Mucosa of stomach (tissue), 1 donor: ENCODE results near the gene TM9SF2.

Experiments
- H3K27me3 ChIP-seq: one replicate; pipeline ENCODE4 v1.7.0; 2013; ENCODE audit warnings: mild to moderate bottlenecking, low read length; ENCODE audit not compliant: control insufficient read depth, insufficient read depth
- H3K36me3 ChIP-seq: one replicate; pipeline ENCODE4 v1.7.0; 2013; ENCODE audit warnings: low read length; ENCODE audit not compliant: control insufficient read depth, insufficient read depth
- H3K4me1 ChIP-seq: one replicate; pipeline ENCODE4 v1.7.0; 2013; ENCODE audit warnings: mild to moderate bottlenecking, low read length; ENCODE audit not compliant: control insufficient read depth, insufficient read depth
- H3K4me3 ChIP-seq: one replicate; pipeline ENCODE4 v1.7.0; 2013; ENCODE audit warnings: low read length
- H3K9ac ChIP-seq: one replicate; pipeline ENCODE4 v1.7.0; 2013; ENCODE audit warnings: mild to moderate bottlenecking, low read length, moderate library complexity
- H3K9me3 ChIP-seq: one replicate; pipeline ENCODE4 v1.7.0; 2013; ENCODE audit warnings: mild to moderate bottlenecking, low read length, moderate library complexity; ENCODE audit not compliant: control insufficient read depth
- donor health status: Pancreatic carcinoma.

TM9SF2 gene

DNA sequence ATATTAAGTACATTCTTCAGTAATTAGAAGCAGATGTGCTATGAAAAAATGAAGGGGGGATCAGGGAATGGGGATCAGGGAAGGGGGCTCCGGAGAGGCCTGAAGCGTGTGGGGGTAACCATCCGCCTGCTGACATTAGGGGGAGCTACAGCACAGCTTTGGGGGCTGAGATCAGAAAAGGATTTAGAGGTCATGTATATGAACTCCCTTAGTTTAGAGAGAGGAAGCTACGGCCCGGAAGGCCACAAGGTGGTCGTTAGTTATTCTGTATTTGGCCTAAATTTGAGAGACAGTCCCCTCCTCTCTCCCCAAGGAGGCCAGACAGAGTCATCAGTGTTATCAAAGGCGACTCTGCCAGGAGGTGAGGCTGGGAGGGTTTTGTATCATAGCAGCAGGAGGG is 99.0 kb downstream of the TM9SF2 start:
- Histone ChIP-seq H3K36me3 (no peaks in the 10 kb centered on the region), H3K4me3 (no peak overlapping the region), H3K9ac (no peak overlapping the region), H3K27me3 (no peaks in the 10 kb centered on the region), H3K4me1 (no peaks in the 10 kb centered on the region), H3K9me3 (no peaks in the 10 kb centered on the region)

DNA sequence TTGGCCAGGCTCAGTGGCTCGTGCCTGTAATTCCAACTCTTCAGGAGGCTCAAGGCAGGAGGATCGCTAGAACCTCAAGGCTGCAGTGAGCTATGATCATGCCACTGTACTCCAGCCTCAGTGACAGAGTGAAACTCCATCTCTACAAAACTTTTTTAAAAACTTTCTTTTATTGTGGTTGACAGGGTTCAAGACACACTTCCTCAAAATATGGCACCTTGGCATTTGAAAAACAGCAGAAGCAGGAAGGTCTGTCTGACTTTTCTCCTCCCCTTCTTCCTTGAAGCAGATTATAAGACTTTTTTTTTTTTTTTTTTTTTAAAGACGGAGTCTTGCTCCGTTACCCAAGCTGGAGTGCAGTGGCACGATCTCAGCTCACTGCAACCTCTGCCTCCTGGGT is 100.3 kb downstream of the TM9SF2 start:
- Histone ChIP-seq H3K9ac (no peak overlapping the region), H3K4me1 (peaks cover 9% of the 10 kb centered on the region), H3K9me3 (no peaks in the 10 kb centered on the region), H3K36me3 (no peaks in the 10 kb centered on the region), H3K27me3 (no peaks in the 10 kb centered on the region), H3K4me3 (no peak overlapping the region)

DNA sequence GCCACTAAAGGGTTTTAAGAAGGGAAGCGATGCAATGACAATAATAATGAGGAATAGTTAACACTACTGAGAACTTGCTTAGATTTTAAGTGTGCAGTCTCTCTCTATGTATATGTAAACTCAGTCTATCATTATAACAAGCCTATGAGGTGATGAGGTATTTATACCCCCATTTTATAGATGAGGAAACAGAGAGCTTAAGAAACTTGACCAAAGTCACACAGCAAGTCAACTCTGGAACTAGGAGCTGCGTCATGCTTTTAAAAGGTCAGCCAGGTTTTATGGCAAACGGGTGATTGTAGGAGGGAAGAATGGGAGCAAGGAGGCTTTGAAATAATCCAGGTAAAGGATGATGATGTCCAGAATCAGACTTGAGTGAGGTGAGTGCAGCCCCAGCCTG is 103.4 kb downstream of the TM9SF2 start:
- H3K9me3 ChIP-seq: no peaks in the 10 kb centered on the region
- no peaks in the 10 kb centered on the region for H3K27me3 ChIP-seq
- H3K9ac ChIP-seq: no peak overlapping the region
- H3K4me3 ChIP-seq: no peak overlapping the region
- no peaks in the 10 kb centered on the region for H3K36me3 ChIP-seq
- peaks cover 9% of the 10 kb centered on the region for H3K4me1 ChIP-seq

DNA sequence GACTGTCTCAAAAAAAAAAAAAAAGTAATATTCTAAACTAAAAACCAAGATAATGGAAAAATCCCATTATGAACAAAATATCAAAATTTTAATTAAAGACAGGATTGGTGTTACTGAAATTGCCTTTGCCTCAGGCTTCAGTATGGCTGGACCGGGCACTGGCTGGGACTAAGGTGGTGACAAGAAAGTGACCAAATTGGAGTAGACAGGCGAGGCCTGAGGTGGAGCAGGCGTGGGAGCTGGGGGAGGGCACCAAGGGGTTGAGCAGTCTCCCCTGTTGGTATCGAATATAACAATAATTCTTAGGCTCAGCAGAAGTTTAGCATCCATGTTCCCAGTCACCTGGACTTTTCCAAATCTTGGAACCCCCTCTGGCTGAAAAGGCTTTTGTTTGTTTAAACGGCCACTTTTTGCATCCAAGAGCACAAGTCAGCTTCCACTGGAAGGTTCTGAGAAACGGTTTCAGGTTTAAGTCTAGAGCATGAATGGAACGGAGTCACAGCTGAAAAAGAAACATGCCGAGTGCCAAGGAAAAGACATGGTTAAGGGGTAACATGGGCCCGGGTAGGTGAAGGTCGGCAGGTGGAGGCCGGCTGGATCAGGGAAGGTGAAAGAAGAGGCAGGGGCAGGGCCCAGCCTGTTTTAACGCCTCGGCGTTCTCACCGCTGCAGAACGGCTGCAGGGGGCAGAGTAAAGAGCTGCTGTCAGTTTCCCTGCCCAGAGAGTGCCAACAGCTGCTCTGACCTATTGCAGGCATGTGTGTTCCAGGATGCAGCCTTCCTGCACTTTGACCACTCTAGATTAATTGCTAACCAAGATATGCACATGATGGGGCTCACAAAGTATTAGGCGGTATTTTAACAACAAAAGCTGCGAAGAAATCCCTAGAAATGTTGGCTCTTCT is 104.4 kb downstream of the TM9SF2 start:
- Histone ChIP-seq H3K27me3 (no peaks in the 10 kb centered on the region), H3K9ac (peak overlapping the region; percentile 11), H3K4me3 (no peak overlapping the region), H3K36me3 (no peaks in the 10 kb centered on the region), H3K4me1 (peaks cover 9% of the 10 kb centered on the region), H3K9me3 (no peaks in the 10 kb centered on the region)

DNA sequence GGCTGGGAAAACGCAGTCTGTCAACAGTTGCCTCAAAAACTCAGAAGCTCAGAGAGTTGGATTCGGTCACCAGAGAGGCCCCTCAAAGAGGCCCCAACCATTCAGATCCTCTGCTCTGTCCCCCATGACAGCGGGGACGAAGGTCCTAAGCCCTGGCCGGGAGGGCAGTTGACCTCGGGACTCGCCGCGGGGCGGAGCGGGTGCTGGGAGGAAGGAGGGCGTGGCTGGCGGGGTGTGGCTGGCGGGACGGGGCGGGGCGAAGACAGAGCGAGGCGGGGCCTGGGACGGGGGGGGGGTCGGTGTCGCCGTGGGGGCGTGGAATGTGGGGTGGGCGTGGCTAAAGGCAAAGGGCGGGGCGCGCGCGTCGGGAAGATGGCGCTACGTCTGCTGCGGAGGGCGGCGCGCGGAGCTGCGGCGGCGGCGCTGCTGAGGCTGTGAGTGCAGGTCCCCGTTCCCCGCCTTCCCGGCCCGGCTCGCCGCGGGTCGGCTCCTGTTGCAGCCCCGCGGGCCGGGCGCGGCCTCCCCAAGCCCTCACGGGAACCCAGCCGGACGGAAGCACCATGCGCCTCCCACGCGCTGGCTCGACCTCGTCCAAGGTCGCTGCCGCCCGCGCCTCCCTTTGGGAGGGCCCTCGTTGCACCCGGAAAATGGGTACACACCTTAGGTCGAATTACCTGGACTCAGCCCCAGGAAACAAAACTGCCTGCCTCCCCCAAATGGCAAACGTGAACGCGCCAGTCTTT is 105.2 kb downstream of the TM9SF2 start, which contains the start of gene CLYBL:
CLYBL (plus strand) TSS at position 367 of the 743 bp plus-strand sequence.
- peak within 1 kb of the TSS; percentile 71 for H3K9ac ChIP-seq

DNA sequence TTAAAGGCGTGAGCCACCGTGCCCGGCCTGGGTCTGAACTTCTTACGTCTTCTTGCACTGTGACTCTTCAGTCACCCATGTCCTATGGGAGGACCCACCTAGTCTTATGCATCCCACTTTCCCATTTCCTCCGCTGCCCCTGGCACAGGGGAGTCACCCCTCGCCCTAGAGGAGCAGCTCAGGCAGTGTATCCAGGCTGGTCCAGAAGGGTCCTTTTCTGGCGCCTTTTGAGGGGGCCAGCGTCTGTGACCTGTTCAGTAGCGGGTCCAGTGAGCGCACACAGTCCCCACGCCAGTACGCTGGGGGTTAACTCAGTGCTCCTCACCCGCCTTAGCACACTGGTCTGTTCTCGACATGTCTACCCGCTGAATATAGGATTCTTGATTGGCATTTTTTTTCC is 107.1 kb downstream of the TM9SF2 start:
- H3K36me3 ChIP-seq: no peaks in the 10 kb centered on the region
- no peaks in the 10 kb centered on the region for H3K9me3 ChIP-seq
- no peaks in the 10 kb centered on the region for H3K27me3 ChIP-seq
- no peak overlapping the region for H3K4me3 ChIP-seq
- H3K9ac ChIP-seq: no peak overlapping the region
- H3K4me1 ChIP-seq: peaks cover 9% of the 10 kb centered on the region

More for the DNA sequence above, 105.2 kb downstream of the TM9SF2 start, which contains the start of gene CLYBL:
- H3K9me3 ChIP-seq: no peaks in the 10 kb centered on the region
- H3K4me3 ChIP-seq: peak within 1 kb of the TSS; percentile 63
- no peaks in the 10 kb centered on the region for H3K27me3 ChIP-seq
- H3K4me1 ChIP-seq: peaks cover 9% of the 10 kb centered on the region
- H3K36me3 ChIP-seq: no peaks in the 10 kb centered on the region

DNA sequence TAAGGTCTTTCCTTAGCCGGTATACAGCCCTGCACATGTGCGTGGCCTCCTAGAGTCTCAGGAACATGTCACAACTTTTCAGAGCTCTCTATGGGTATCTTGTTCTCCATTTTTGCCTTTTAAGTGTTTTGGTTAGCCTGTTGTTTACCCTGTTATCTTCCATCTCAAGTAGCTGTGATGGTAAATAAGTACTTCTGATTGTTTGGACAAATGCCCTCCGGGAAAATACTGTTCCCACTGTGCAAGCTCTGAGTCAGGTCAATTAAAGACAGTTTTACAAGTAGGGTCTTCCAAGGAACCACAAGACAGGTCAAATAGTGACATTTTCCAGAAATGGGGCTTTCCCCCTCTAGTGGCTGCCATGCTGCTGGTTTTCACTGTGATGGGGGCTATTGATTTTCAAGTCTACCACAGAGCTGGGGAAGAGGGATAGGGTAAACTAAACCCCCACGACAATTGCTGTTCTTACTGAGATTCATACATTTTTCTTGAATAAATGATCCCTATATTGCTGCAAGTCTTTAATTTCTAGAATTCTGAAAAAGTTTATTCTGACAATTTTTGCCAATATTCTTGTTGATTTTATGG is 109.5 kb downstream of the TM9SF2 start:
- Histone ChIP-seq H3K9ac (no peak overlapping the region), H3K4me3 (no peak overlapping the region), H3K36me3 (no peaks in the 10 kb centered on the region), H3K27me3 (no peaks in the 10 kb centered on the region), H3K4me1 (peaks cover 5% of the 10 kb centered on the region), H3K9me3 (no peaks in the 10 kb centered on the region)
